ENCODE results near the gene NKAIN2.

- no peak for TF ChIP-seq CTCF (IDR thresholded peaks at IDR 0.05)
- TF ChIP-seq ZFX (IDR thresholded peaks at IDR 0.05; ENCODE audit: borderline replicate concordance), result no peak
These were observed 964.6 kb downstream of the NKAIN2 start for GRCh38 chr6:124768224-124768623.

Measured in 22Rv1 (cell line).